PFSK-1 (cell line): ENCODE results near the gene NACAD.

Experiments used
- FOXP2 ChIP-seq: optimal IDR thresholded peaks from 2 replicates; pipeline ENCODE3; 2011; ENCODE audit warnings: borderline replicate concordance, control low read depth, inconsistent platforms; ENCODE audit not compliant: insufficient read depth; ENCODE audit errors: extremely low read length, extremely low read depth
- POLR2AphosphoS5 ChIP-seq: IDR thresholded peaks from 2 replicates; pipeline ENCODE4 v1.6.1; 2012; ENCODE audit warnings: low read depth, mild to moderate bottlenecking, control low read depth, low read length, moderate library complexity
- SIN3A ChIP-seq: IDR thresholded peaks from 2 replicates; pipeline ENCODE4 v1.6.1; 2012; ENCODE audit warnings: mild to moderate bottlenecking, low read length, moderate library complexity, borderline replicate concordance; ENCODE audit not compliant: insufficient read depth
- TAF1 ChIP-seq: IDR thresholded peaks from 2 replicates; pipeline ENCODE4 v1.6.1; 2012; ENCODE audit warnings: low read length, control low read depth, borderline replicate concordance; ENCODE audit not compliant: insufficient read depth
- TF ChIP-seq, protein P1 (sequence below), 2 experiments: IDR thresholded peaks; 2 replicates each; pipeline versions ENCODE4 v1.6.1 to v1.8.0; 2011 to 2012; ENCODE audit warnings: low read depth in 2 of 2, low read length in 2 of 2, control low read depth in 1 of 2, inconsistent platforms in 1 of 2, mild to moderate bottlenecking in 1 of 2, moderate library complexity in 1 of 2; ENCODE audit not compliant: insufficient read depth in 1 of 2

Gene NACAD

DNA sequence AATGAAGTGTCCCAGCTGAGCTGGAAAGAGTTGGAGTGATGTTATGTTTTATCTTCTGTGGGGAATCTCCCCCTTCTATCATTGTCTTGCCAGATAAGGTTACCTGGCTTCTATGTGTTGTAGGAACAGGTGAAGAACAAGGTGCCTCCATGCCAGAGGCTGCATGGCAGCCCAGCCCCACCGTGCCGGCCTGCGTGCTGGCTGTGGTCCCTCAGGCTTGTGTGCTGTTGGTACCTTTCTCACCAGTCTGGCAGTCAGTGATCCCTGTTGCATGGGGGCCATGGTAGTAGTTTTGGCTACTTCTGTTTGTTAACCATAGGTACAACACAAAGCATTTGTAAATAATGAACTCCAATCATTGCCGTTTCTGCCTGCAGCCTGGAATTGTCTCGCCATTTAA is 50.9 kb downstream of the NACAD start:
- TF ChIP-seq, protein P1, sequence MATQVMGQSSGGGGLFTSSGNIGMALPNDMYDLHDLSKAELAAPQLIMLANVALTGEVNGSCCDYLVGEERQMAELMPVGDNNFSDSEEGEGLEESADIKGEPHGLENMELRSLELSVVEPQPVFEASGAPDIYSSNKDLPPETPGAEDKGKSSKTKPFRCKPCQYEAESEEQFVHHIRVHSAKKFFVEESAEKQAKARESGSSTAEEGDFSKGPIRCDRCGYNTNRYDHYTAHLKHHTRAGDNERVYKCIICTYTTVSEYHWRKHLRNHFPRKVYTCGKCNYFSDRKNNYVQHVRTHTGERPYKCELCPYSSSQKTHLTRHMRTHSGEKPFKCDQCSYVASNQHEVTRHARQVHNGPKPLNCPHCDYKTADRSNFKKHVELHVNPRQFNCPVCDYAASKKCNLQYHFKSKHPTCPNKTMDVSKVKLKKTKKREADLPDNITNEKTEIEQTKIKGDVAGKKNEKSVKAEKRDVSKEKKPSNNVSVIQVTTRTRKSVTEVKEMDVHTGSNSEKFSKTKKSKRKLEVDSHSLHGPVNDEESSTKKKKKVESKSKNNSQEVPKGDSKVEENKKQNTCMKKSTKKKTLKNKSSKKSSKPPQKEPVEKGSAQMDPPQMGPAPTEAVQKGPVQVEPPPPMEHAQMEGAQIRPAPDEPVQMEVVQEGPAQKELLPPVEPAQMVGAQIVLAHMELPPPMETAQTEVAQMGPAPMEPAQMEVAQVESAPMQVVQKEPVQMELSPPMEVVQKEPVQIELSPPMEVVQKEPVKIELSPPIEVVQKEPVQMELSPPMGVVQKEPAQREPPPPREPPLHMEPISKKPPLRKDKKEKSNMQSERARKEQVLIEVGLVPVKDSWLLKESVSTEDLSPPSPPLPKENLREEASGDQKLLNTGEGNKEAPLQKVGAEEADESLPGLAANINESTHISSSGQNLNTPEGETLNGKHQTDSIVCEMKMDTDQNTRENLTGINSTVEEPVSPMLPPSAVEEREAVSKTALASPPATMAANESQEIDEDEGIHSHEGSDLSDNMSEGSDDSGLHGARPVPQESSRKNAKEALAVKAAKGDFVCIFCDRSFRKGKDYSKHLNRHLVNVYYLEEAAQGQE (IDR thresholded peaks at IDR 0.05; ENCODE audit: insufficient read depth in 1 of 2, low read depth in 2 of 2, low read length in 2 of 2): no peak
- no peak for TF ChIP-seq FOXP2
- TF ChIP-seq TAF1: no peak
- no peak for TF ChIP-seq SIN3A
- TF ChIP-seq POLR2AphosphoS5: no peak

DNA sequence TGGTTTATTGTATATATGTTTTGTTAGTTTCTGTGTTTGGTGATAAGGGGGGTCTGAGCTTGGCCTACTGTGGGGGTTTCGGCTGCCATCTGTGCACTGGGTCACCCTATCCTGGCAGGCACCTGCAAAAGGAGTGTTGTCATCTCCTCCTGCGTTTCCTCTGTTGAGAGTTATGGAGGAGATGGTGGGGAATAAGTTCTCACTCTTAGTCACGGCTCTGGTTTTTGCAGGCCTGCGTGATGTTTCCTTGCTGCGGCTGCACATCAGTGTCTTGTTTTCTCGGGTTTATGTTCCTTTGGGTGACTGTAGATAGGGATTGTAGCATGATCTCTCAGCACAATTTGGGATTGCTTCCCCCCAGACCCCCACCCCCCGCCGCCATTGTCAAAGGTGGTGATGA is 52.0 kb downstream of the NACAD start:
- TF ChIP-seq, protein P1 (IDR thresholded peaks at IDR 0.05; ENCODE audit: insufficient read depth in 1 of 2, low read depth in 2 of 2, low read length in 2 of 2): no peak
- no peak for TF ChIP-seq TAF1
- TF ChIP-seq FOXP2: no peak
- TF ChIP-seq POLR2AphosphoS5: no peak
- no peak for TF ChIP-seq SIN3A

DNA sequence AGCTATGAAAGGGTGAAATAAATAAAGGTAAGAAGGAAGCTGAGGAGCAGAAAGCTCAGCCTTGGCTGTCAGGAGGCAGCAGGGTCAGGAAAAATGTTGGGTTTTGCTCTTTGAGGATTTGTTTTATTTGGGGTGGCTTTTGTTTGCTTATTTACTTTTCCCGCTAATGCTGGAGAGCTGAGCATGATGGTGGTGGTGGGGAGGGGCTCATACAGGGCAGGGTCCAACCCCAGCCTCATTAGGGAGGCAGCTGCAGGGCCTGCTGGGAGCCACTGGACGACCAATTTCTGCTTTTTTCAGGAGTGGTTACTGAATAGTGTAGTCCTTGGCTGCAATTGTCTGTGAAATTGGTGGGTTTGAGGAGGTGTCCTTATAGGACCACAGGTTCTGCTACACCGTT is 52.5 kb downstream of the NACAD start:
- no peak for TF ChIP-seq SIN3A
- no peak for TF ChIP-seq FOXP2
- TF ChIP-seq TAF1: no peak
- TF ChIP-seq POLR2AphosphoS5: no peak
- TF ChIP-seq, protein P1 (IDR thresholded peaks at IDR 0.05; ENCODE audit: insufficient read depth in 1 of 2, low read depth in 2 of 2, low read length in 2 of 2): no peak

DNA sequence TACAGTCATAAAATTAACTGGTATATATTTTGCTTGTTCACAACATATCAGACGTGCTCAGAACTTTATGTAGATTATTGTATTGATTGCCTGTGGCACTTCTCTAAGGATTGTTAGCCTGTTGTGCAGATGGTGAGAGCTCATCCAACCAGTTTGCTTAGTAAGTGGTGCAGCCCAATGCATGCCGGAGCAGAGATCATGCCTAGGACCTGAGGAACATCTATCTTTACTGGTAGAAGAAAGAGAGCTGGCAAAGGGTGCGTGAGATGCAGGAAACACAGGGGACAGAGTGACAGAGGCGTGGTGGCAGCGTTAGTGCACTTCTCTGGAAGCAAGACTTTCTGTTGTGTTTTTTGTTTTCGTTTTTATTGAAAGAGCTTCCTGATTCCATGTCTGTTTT is 52.9 kb downstream of the NACAD start:
- no peak for TF ChIP-seq TAF1
- no peak for TF ChIP-seq SIN3A
- TF ChIP-seq POLR2AphosphoS5: no peak
- no peak for TF ChIP-seq FOXP2

DNA sequence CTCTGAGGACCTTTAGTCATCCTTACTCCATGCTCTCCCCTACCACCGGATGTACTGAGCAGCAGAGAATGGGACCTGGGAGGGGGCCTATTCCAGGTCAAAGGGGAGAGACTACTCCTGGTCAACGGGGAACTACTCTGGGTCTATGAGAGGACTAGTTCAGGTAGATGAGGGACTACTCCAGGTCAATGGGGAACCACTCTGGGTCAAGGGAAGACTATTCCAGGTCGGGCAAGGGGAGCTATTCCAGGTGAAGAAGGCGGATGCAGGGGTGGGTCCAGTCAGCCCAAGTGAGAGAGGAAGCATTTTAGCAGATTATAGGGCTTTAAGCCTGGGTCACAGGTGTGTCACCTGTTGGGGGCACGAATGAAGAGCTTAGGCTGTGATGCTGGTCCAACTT is 53.4 kb downstream of the NACAD start:
- no peak for TF ChIP-seq SIN3A
- TF ChIP-seq POLR2AphosphoS5: no peak
- no peak for TF ChIP-seq TAF1
- TF ChIP-seq FOXP2: no peak
- TF ChIP-seq, protein P1 (IDR thresholded peaks at IDR 0.05; ENCODE audit: insufficient read depth in 1 of 2, low read depth in 2 of 2, low read length in 2 of 2): no peak

DNA sequence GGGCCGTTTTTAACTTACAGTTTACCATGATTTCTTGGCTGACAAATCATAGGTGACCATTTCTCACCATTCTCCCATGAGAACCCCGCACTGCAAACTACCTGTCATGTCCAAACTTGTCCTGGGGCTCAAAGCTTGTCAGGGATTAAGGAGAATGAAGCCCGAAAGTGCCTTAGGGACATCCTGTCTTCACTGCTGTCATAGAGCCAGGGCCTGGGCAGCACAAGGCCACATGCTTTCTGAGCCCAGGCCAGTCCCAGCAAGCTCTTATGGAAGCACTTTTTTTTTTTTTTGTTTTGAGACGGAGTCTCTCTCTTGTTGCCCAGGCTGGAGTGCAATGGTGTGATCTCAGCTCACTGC is 54.9 kb downstream of the NACAD start:
- TF ChIP-seq FOXP2: no peak
- TF ChIP-seq, protein P1 (IDR thresholded peaks at IDR 0.05; ENCODE audit: insufficient read depth in 1 of 2, low read depth in 2 of 2, low read length in 2 of 2): no peak
- no peak for TF ChIP-seq TAF1
- TF ChIP-seq POLR2AphosphoS5: no peak
- TF ChIP-seq SIN3A: no peak
